ENCODE measurements around the gene KCNJ12.
"Not testable (repeated sequence)": the region's sequence is repeated elsewhere in the genome, so short reads cannot be mapped to it uniquely, and the experiment has no call there.

The KCNJ12 gene

DNA sequence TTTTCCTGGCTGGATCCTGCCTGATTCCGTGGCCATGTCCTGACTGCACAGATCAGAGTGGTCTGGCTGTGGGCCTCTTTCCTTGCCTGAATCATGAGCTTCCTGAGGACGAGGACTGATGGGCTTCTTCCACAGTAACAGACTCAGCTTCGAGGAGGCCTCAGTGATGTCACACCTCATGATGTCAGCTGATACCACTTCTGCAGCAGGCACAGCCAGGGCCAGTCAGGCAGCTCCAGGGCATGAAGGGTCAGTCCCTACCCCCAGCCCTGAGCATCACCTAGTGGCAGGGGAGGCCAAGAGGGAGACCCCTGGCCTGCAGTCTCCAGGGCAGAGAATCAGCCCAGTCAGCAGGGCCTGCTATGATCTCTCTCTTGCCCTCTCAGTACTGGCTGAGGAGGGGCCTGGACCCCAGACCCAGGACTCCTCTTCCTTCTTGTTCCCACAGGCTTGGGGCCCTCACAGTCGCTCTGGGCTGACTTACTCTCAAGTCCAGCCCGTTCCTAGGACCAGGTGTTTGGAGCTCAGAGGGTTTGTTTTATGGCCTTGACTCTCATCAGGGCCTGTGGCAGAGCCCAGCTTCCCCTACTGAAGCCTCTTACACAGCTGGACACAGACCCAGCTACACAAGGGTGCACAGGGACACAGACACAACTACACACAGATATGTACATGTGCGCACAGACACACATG lies 26.7 kb upstream of the KCNJ12 start:
- DNase-seq (ENCODE audit: low read depth), result not testable (repeated sequence)

DNA sequence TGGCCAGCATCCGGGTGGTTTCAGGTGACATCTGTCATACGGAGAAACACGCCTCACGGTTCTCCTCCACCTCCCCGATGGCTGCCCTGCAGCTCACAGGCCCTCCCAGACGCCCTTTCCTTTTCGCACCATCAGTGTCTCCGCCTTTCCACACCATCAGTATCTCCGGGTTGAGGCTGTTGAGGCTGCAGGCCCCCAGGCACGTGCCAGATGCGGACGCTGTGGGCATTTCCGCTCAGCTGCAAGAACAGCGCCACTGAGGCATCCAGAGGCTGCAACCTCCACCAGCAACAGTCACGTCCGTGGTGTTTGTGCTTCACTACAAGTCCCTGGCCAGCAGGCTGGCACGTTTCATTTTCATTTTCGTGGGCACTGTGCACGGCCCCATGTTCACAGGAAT lies 25.7 kb upstream of the KCNJ12 start:
- DNase-seq (ENCODE audit: low read depth), result not testable (repeated sequence)

GRCh38 chr17:21351366-21352065 lies 24.6 kb upstream of the KCNJ12 start:
- DNase-seq (ENCODE audit: low read depth), result no peak

DNA sequence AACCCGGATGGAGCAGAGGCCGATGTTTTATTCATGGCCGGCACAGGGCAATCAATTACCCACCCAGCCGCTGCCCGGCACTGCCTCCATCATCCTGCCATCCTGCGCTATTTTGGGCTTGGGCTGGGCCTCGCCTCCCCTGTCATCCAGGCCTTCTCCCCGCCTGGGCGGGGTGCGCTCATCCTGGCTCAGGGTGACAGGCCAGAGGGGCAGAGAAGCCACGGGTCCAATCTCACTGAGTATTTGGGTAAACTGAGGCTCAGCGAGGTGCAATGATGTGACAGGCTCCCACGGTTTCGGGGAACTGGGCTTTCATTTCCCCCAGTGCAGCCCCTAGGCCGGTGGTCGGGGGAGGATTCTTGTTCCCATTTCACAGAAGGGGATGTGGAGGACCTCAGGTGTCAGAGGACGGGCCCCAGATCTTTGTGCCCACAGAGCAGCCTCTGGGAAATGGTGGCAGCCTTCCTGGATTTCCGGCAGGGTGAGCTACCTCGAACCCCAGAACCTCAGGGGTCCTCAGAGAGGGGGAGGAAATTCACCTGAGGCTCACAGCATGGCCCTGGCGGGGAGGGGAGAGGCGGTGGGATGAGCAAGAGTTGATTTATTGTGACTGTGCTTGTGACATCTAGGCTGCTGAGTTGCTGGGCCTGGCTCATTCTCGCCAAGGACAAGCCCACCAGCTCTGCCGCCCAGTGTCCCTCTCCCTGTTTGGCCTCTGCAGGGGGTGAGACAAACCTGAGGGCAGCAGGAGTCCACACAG lies 23.8 kb upstream of the KCNJ12 start:
- no peak for DNase-seq (ENCODE audit: low read depth)

DNA sequence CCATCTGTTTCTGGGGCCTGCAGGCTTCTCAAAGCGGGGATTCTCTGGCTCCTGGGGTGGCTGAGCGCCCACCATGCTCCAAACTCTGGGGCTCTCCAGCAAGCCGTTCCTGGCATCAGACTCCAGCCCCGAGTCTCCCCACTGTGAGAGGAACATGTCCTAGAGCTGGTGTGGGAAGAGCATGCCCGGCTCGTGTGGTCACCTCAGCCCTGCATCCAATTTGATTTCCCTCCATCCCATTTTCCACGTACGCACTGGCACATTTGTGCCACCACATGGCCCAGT lies 23.2 kb upstream of the KCNJ12 start:
- DNase-seq (ENCODE audit: low read depth), result no peak

GRCh38 chr17:21353326-21354010 lies 22.7 kb upstream of the KCNJ12 start:
- DNase-seq (ENCODE audit: low read depth), result no peak

DNA sequence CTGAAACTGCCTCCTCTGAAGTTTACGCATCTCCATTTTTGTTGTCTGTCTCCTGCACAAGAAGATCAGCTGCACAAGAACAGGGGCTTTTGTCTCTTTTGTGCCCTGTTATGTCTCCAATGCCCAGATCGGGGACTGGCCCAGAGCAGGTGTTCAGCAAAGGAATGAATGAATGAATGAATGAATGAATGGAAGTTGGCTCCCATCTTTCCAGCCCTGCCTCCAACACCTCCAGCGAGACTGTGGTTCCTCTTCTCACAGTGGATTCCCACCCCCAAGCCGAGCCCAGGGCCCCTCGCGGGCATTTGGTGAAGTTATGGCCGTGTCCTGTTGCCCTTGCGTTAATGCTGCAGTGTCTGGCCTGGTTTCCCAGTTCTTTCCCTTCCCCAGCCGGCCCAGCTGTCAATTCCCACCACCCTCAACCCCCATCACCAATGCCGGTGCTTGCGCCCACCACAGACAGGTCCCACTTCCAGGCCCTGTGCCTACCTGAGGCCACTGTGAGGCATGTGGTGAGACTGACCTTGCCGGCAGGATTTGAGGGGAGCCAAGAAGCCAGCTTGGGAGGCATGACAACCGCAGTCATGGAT lies 21.3 kb upstream of the KCNJ12 start:
- DNase-seq (ENCODE audit: low read depth), result no peak

DNA sequence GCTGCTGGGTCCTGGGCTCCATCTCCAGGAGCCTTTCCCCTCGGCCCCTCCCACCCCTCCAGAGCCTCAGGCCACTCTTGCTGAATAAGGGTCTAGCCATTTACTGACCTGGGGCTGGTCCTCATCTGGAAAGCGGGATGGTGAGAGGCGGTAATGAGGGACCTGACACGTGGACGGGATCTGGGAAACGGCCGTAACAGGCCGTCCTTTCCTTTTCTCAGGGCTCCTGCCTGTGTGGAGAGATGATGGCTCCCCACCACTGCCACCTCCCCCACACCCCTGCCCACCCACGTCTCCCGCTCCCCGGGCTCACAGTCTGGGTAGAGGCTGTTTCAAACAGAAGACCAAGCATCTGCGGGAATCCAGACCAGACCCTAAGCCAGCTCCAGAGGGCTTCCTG lies 20.6 kb upstream of the KCNJ12 start:
- no peak for DNase-seq (ENCODE audit: low read depth)

- DNase-seq (ENCODE audit: low read depth), result no peak
Measured at GRCh38 chr17:21356537-21357127, 19.5 kb upstream of the KCNJ12 start.

DNA sequence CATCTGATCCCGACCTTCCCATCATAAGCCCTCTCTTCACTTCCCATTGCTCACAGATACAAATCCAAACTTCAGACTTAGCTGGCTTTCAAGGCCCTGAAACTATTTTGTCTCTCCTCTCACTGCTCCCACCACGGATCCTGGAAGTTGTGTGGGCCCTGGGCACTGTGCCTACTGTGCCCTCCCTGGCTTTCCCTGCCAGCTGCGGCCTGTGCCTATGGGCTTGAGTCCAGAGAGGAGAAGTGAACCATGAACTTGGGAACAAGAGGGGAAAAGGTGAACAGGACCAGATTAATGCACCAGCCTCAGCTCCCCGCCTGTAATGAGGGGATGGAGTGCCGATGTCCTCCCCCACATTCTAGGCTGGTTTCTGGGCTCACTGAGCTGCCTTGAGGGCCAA lies 18.9 kb upstream of the KCNJ12 start:
- DNase-seq (ENCODE audit: low read depth), result no peak

DNA sequence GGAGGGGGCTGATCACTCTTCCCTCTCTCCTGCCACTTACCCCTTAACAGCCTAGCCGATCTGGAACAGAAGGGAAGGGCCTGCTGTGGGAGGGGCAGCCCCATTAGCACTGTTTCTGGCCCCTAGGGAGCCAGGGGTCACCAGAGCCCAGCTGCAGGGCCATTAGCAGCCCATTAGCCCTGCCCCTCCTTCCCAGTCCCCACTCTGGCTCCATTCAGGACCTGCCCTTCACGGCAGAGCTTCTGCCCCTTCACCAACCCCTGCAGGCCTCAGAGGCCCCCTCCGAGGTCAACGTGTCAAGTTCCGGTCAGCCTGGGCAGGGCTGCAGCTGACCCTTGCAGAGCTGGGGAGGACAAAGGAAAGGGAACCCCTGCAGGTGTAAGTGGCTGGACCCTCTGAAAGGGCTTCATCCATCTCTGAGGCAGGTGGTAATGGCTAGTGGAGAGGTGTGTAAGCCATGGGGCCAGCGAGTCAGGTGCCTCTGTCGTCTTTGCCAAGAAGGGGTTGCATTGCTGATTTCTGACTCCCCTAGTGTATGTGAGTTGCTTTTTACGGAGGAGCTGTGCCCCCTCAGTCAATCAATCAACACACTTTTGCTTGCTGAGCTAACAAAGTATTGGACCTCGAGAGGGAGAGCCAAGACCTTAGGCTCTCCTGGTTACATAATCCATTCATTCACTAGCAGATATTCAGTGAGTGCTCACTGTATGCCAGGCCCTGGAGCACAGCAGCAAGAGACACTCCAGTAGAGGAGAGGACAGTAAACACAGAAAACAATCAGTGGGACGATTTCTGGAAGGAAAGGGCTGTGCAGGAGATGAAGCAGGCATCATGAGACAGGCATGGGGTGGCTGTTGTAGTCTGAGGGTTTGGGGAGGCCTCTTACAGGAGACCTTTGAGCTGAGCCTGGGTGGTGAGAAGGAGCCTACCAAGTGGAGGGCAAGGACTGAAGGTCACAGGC lies 18.2 kb upstream of the KCNJ12 start:
- DNase-seq (ENCODE audit: low read depth), result no peak

- no peak for DNase-seq (ENCODE audit: low read depth)
Measured at GRCh38 chr17:21358682-21359482, 17.3 kb upstream of the KCNJ12 start.

DNA sequence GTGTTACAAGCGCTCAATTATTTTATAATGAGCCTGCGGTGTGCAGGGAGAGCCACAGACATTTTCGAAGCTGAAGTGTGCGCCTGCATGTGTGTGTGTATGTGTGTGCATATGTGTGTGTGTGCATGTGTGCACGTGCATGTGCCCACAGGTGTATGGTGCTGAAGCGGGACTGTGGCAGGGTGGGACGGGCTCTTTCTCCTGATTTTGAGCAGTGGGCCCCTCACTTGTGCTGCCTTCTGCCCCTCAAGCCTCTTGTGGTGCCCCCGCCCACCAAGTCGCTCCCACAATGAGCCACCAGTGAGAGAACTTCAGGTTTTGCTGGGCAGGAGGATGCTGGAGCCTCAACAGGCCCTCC lies 16.7 kb upstream of the KCNJ12 start:
- DNase-seq (ENCODE audit: low read depth), result no peak

- DNase-seq (ENCODE audit: low read depth), result no peak
Measured at GRCh38 chr17:21360048-21360447, 16.1 kb upstream of the KCNJ12 start.

GRCh38 chr17:21361020-21361809 lies 14.9 kb upstream of the KCNJ12 start:
- no peak for DNase-seq (ENCODE audit: low read depth)

DNA sequence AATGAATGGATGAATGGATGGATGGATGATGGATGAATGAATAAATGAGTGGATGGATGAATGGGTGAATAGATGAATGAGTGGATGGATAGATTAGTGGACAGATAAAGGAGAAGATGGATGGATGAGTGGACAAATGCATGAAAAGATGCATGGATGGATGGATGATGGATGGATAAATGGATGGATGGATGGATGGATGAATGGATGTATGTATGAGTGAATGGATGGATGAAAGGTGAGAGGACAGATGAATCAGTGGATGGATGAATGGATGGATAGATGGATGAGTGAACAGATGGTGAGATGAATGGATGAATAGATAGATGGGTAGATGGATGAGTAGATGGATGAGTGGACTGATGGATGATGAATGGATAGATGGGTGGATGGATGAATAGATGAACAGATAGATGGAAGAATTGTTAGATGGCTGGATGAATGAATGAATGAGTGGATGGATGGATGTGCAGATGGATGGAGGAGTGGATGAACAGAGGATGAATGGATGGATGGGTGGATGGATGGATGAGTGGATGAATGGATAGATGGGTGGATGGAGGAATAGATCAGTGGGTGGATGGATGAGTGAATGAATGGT lies 13.7 kb upstream of the KCNJ12 start:
- DNase-seq (ENCODE audit: low read depth), result no peak

GRCh38 chr17:21363776-21364642 lies 12.1 kb upstream of the KCNJ12 start:
- DNase-seq (ENCODE audit: low read depth), result no peak

DNA sequence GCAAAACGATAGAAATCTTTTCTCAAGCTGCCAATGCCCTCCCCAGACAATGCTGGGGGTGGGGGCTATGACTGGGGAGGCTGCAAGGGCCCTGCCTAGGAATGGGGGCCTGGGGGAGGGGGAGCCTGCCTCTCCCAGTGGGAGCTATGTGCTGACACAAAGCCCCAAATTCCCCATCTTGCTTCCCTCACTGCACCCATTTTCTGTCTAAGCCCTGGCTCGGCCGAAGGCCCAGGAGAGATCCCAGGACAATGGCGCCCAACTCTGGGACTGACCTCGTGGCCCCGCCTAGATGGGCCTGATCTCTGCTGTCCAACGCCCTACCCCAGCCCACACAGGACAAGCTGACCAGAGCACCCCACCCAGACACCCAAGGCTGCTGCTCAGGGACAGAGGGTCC lies 11.1 kb upstream of the KCNJ12 start:
- no peak for DNase-seq (ENCODE audit: low read depth)

Data from activated T-cell treated with anti-CD3 and anti-CD28 coated beads for 48 hours (primary cell).